Neural progenitor cell (in vitro differentiated cells): ENCODE results near the gene CFAP20DC. TPM values are rescaled to one million over a fixed set of nuclear protein-coding genes. Genes with fewer than 3 reads are reported as not detected.

Experiments used
- DNase-seq: peaks from one replicate; pipeline ENCODE4 v3.0.0-alpha.2; 2016; ENCODE audit warnings: low spot score
- H2AFZ ChIP-seq: fragments of 200-600 bp; sonication (generic); replicated peaks from 2 replicates; pipeline ENCODE4 v1.6.1; 2016; ENCODE audit warnings: antibody characterized with exemption
- H3F3A ChIP-seq: fragments of 200-600 bp; sonication (generic); 2 replicates; pipeline ENCODE4 v1.6.1; 2016; ENCODE audit warnings: antibody characterized with exemption, low read depth
- H3K27ac ChIP-seq: fragments of 200-600 bp; sonication (generic); 2 replicates; pipeline ENCODE4 v1.5.1; 2016; ENCODE audit warnings: mild to moderate bottlenecking
- H3K27me3 ChIP-seq: fragments of 200-600 bp; sonication (generic); 2 replicates; pipeline ENCODE4 v1.6.1; 2016; ENCODE audit warnings: mild to moderate bottlenecking, moderate library complexity
- H3K36me3 ChIP-seq: fragments of 200-600 bp; sonication (generic); 2 replicates; pipeline ENCODE4 v1.5.1; 2016
- H3K4me1 ChIP-seq: fragments of 200-600 bp; sonication (generic); 2 replicates; pipeline ENCODE4 v1.6.1; 2016; ENCODE audit warnings: mixed run types
- H3K4me2 ChIP-seq: fragments of 200-600 bp; sonication (generic); 2 replicates; pipeline ENCODE4 v1.6.1; 2016
- H3K4me3 ChIP-seq: fragments of 200-600 bp; sonication (generic); 2 replicates; pipeline ENCODE4 v1.5.1; 2016
- H3K79me2 ChIP-seq: fragments of 200-600 bp; sonication (generic); 2 replicates; pipeline ENCODE4 v1.6.1; 2016; ENCODE audit warnings: low read depth
- H3K9ac ChIP-seq: fragments of 200-600 bp; sonication (generic); 2 replicates; pipeline ENCODE4 v1.6.1; 2016
- H3K9me3 ChIP-seq: fragments of 200-600 bp; sonication (generic); 2 replicates; pipeline ENCODE4 v1.5.1; 2016; ENCODE audit warnings: low read depth
- H4K20me1 ChIP-seq: fragments of 200-600 bp; sonication (generic); 2 replicates; pipeline ENCODE4 v1.6.1; 2016; ENCODE audit warnings: low read depth
- H3K27ac Mint-ChIP-seq: 3 replicates; pipeline ENCODE4 v1.8.0; 2021; ENCODE audit warnings: mixed read lengths
- H3K27me3 Mint-ChIP-seq: 2 replicates; pipeline ENCODE4 v1.8.0; 2022; ENCODE audit warnings: low read depth, mild to moderate bottlenecking, inconsistent platforms, moderate library complexity, mixed read lengths; ENCODE audit not compliant: insufficient read depth
- H3K36me3 Mint-ChIP-seq: 3 replicates; pipeline ENCODE4 v1.8.0; 2021; ENCODE audit warnings: mixed read lengths
- H3K4me1 Mint-ChIP-seq: 3 replicates; pipeline ENCODE4 v1.8.0; 2021; ENCODE audit warnings: mixed read lengths
- H3K4me3 Mint-ChIP-seq: 3 replicates; pipeline ENCODE4 v1.8.0; 2021; ENCODE audit warnings: mild to moderate bottlenecking, moderate library complexity, mixed read lengths
- H3K9me3 Mint-ChIP-seq: 3 replicates; pipeline ENCODE4 v1.8.0; 2020; ENCODE audit warnings: mixed read lengths
- EZH2 ChIP-seq: fragments of 200-600 bp; sonication (generic); IDR thresholded peaks from 2 replicates; pipeline ENCODE4 v1.6.1; 2017; ENCODE audit warnings: antibody characterized with exemption, mild to moderate bottlenecking, moderate library complexity
- EZH2phosphoT487 ChIP-seq: fragments of 200-600 bp; sonication (generic); IDR thresholded peaks from 2 replicates; pipeline ENCODE4 v1.6.1; 2017; ENCODE audit warnings: antibody characterized with exemption
- total RNA-seq: library from RNA; depleted of rRNA; stranded (reverse); fragments of >200 nt; gene quantifications from 2 replicates; pipeline ENCODE4 v1.2.3, GENCODE V29; 2015; ENCODE audit warnings: low replicate concordance
- TF ChIP-seq, protein P1 (sequence below): fragments of 200-600 bp; sonication (generic); IDR thresholded peaks from 2 replicates; pipeline ENCODE4 v1.5.1; 2017; ENCODE audit warnings: antibody characterized with exemption, mild to moderate bottlenecking

Gene CFAP20DC
- total RNA-seq, 1 donor from 2014 or later: 14.0 TPM

- Histone ChIP-seq H3K79me2 (no peaks in the 10 kb centered on the region), H3K36me3 (no peaks in the 10 kb centered on the region), H3K4me1 (peaks cover 13% of the 10 kb centered on the region), H3K27ac (no peak overlapping the region), H3K9me3 (no peaks in the 10 kb centered on the region), H3K9ac (no peak overlapping the region), H3K4me3 (no peak overlapping the region), H3F3A (peaks cover 5% of the 10 kb centered on the region), H3K27me3 (no peaks in the 10 kb centered on the region), H2AFZ (peak overlapping the region; percentile 61), H4K20me1 (no peaks in the 10 kb centered on the region), H3K4me2 (peak overlapping the region; percentile 59)
- Mint-ChIP-seq H3K9me3 (no peaks in the 10 kb centered on the region), H3K27me3 (no peaks in the 10 kb centered on the region), H3K4me1 (peaks cover 9% of the 10 kb centered on the region), H3K27ac (no peak overlapping the region), H3K4me3 (no peak overlapping the region), H3K36me3 (no peaks in the 10 kb centered on the region)
- TF ChIP-seq, protein P1, sequence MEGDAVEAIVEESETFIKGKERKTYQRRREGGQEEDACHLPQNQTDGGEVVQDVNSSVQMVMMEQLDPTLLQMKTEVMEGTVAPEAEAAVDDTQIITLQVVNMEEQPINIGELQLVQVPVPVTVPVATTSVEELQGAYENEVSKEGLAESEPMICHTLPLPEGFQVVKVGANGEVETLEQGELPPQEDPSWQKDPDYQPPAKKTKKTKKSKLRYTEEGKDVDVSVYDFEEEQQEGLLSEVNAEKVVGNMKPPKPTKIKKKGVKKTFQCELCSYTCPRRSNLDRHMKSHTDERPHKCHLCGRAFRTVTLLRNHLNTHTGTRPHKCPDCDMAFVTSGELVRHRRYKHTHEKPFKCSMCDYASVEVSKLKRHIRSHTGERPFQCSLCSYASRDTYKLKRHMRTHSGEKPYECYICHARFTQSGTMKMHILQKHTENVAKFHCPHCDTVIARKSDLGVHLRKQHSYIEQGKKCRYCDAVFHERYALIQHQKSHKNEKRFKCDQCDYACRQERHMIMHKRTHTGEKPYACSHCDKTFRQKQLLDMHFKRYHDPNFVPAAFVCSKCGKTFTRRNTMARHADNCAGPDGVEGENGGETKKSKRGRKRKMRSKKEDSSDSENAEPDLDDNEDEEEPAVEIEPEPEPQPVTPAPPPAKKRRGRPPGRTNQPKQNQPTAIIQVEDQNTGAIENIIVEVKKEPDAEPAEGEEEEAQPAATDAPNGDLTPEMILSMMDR: no peak
- TF ChIP-seq EZH2: no peak
- TF ChIP-seq EZH2phosphoT487: no peak
- DNase-seq: peak; percentile 32
These were observed 94.5 kb downstream of the CFAP20DC start for GRCh38 chr3:58955308-58955707.

DNA sequence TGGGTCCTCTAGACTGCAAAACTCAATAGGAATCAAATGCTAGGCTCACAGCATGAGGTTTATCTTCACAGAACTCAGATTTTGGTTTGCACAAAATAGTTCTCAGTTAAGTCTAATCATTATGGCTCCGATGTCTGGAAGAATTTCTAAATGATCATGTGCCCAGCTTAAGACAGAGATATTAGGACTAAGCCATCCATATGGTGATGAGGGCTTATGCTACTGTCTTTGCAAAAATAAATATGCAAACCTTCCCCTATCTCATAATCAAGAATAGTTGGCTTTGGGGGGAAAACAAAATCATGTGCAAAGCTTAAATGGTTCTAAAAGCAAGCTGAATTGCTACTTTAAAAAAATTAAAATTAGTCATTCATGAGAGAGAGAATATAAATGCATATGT lies 96.5 kb downstream of the CFAP20DC start:
- DNase-seq: no peak
- Histone ChIP-seq H3K27me3 (no peaks in the 10 kb centered on the region), H2AFZ (no peak overlapping the region), H3K79me2 (no peaks in the 10 kb centered on the region), H3K9me3 (no peaks in the 10 kb centered on the region), H3K9ac (no peak overlapping the region), H3F3A (peaks cover 5% of the 10 kb centered on the region), H3K4me3 (no peak overlapping the region), H3K36me3 (no peaks in the 10 kb centered on the region), H3K4me2 (no peak overlapping the region), H4K20me1 (no peaks in the 10 kb centered on the region), H3K4me1 (peaks cover 13% of the 10 kb centered on the region), H3K27ac (no peak overlapping the region)
- Mint-ChIP-seq H3K4me1 (peaks cover 9% of the 10 kb centered on the region), H3K9me3 (peaks cover 5% of the 10 kb centered on the region), H3K4me3 (no peak overlapping the region), H3K27ac (no peak overlapping the region), H3K36me3 (no peaks in the 10 kb centered on the region), H3K27me3 (no peaks in the 10 kb centered on the region)
- TF ChIP-seq EZH2: no peak

- peaks cover 13% of the 10 kb centered on the region for H3K4me1 ChIP-seq
- Mint-ChIP-seq H3K27me3 (no peaks in the 10 kb centered on the region), H3K4me3 (no peak overlapping the region), H3K27ac (no peak overlapping the region), H3K9me3 (peaks cover 5% of the 10 kb centered on the region), H3K4me1 (peaks cover 9% of the 10 kb centered on the region), H3K36me3 (no peaks in the 10 kb centered on the region)
- no peak overlapping the region for H2AFZ ChIP-seq
- H3K27ac ChIP-seq: no peak overlapping the region
- no peak for DNase-seq
- no peak overlapping the region for H3K9ac ChIP-seq
- no peaks in the 10 kb centered on the region for H3K27me3 ChIP-seq
- no peak overlapping the region for H3K4me2 ChIP-seq
- H3K9me3 ChIP-seq: no peaks in the 10 kb centered on the region
- H3F3A ChIP-seq: peaks cover 5% of the 10 kb centered on the region
- H3K79me2 ChIP-seq: no peaks in the 10 kb centered on the region
- H3K36me3 ChIP-seq: no peaks in the 10 kb centered on the region
- H3K4me3 ChIP-seq: no peak overlapping the region
- no peak for TF ChIP-seq EZH2
- TF ChIP-seq, protein P1: no peak
- TF ChIP-seq EZH2phosphoT487: no peak
- H4K20me1 ChIP-seq: no peaks in the 10 kb centered on the region
These were observed 97.5 kb downstream of the CFAP20DC start for GRCh38 chr3:58952128-58952917.

GRCh38 chr3:58948018-58948417 lies 101.8 kb downstream of the CFAP20DC start:
- H3K27me3 Mint-ChIP-seq: no peaks in the 10 kb centered on the region
- no peaks in the 10 kb centered on the region for H3K4me1 Mint-ChIP-seq

More at GRCh38 chr3:58948018-58948417, 101.8 kb downstream of the CFAP20DC start:
- no peak overlapping the region for H3K27ac Mint-ChIP-seq
- Histone ChIP-seq H3K4me2 (no peak overlapping the region), H3K36me3 (no peaks in the 10 kb centered on the region), H3K27ac (no peak overlapping the region), H3K9ac (no peak overlapping the region), H3K79me2 (no peaks in the 10 kb centered on the region), H3K4me1 (no peaks in the 10 kb centered on the region), H3K9me3 (no peaks in the 10 kb centered on the region), H2AFZ (no peak overlapping the region), H3K4me3 (no peak overlapping the region), H4K20me1 (no peaks in the 10 kb centered on the region), H3F3A (no peaks in the 10 kb centered on the region), H3K27me3 (no peaks in the 10 kb centered on the region)
- no peaks in the 10 kb centered on the region for H3K36me3 Mint-ChIP-seq
- TF ChIP-seq EZH2phosphoT487: no peak
- TF ChIP-seq EZH2: no peak
- TF ChIP-seq, protein P1: no peak
- no peak for DNase-seq
- no peak overlapping the region for H3K4me3 Mint-ChIP-seq
- peaks cover 5% of the 10 kb centered on the region for H3K9me3 Mint-ChIP-seq
